ENCODE data around the gene RPS6KA2. TPM values are rescaled to one million over a fixed set of nuclear protein-coding genes. Genes with fewer than 3 reads are reported as not detected.

Gene RPS6KA2
- total RNA-seq, 4 donors from 2014 or later, result 43.9 to 161 (median 82.7) TPM

DNA sequence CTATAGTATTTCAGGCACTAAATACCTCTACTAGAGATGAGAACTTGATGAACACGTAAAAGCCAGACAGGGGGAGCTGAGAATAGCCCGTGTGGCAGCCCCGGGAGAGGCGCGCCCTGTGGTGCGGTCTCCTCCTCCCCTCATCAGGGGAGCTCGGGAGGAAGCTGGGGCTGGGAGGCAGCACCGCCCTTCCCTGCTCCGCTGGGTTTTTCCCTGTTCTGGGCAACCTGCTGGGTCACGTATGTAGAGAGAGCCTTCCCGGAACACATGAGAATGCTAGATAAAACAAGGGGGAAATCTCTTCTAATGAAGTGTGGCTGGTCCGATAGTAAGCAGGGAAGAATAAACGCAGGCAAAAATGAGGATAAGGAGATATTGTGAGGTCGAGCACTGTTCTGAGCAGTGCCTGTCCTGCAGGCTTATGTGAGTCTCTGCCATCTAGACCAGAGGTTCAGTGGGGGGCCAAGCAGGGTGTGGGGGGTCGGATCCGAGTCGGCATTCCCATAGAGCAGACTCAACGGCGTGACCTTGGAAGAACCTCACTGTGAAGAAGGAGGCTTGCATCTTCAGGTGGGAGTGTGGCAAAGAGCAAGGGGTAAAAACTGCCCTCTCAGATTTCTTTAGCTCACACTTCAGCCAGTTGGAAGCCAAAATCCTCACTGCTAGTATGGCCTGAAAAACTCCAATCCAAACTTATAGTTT, 13.4 kb upstream of the RPS6KA2 start:
- TF ChIP-seq, protein P1, sequence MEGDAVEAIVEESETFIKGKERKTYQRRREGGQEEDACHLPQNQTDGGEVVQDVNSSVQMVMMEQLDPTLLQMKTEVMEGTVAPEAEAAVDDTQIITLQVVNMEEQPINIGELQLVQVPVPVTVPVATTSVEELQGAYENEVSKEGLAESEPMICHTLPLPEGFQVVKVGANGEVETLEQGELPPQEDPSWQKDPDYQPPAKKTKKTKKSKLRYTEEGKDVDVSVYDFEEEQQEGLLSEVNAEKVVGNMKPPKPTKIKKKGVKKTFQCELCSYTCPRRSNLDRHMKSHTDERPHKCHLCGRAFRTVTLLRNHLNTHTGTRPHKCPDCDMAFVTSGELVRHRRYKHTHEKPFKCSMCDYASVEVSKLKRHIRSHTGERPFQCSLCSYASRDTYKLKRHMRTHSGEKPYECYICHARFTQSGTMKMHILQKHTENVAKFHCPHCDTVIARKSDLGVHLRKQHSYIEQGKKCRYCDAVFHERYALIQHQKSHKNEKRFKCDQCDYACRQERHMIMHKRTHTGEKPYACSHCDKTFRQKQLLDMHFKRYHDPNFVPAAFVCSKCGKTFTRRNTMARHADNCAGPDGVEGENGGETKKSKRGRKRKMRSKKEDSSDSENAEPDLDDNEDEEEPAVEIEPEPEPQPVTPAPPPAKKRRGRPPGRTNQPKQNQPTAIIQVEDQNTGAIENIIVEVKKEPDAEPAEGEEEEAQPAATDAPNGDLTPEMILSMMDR (IDR thresholded peaks at IDR 0.05; ENCODE audit: low read depth), result no peak

DNA sequence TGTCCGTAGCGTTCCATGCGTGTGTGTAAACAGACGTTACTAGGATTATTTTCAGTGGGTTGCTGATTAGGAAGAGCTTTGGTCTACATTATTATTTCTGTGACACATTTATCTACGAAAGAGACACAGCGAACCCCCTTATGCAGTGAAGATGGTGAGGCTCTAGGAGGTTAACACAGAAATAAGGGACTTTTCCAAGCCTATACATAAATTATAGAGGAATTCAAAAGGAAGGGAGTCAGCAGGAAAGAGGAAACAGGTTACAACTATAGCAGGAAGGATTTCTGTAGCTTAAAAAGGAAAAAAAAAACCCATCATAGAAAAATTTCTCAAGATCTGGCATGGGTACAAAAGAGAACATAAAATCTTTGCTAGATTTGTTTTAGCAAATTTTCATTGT, 12.9 kb upstream of the RPS6KA2 start:
- TF ChIP-seq, protein P1 (IDR thresholded peaks at IDR 0.05; ENCODE audit: low read depth), result no peak

DNA sequence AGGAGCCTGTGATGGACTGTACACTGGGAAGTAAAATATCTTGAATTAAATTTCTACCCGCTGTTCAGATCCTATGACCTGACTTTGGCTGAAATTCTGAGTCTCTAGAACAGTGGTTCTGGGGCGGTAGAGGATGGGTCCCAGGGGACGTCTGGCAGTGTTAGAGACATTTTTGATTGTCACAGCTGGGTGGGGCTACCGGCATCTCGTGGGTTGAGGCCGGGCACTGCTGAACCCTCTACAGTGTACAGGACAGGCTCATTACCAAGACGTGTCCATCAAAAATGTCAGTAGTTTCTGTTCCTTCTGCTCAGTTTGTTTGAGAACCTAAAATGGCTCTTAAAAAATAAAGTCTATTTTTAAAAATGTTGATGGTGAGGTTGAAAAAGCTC, 11.5 kb upstream of the RPS6KA2 start:
- TF ChIP-seq, protein P1 (IDR thresholded peaks at IDR 0.05; ENCODE audit: low read depth), result no peak

DNA sequence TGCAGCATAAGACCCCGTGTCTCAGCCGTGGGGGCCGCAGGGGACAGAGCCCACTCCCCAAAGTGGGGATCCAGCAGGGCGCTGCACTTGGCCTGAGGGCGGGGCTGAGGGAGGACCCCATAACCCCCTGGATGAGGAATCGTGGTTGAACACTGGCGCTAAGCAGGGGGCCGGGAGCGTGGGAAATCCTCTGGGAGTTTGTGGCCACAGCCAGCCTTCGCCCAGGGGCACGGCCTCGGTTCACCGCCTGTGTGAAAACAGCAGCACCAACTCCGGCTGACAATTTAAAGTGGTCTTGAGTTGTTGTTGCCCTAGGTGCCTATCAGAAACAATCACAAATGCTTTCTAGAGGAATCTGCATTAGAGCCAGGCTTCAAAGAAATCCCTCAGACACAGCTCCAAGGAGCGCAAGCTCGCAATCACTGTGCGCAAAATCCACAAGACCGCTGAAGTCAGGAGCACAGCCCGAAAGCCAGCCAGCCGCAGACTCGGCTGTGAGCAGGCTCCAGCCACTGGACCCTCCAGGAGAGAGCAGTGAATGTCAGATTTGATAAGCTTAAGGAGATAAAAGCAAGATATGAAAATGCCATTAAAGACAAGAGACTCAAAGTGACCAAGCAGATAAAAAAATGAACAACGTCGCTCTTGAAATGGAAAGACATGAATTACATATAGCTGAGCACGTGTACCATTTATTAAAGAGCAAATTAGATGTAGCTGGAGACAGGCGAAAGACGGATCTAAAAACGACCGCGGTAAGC, 10.9 kb upstream of the RPS6KA2 start:
- TF ChIP-seq, protein P1 (IDR thresholded peaks at IDR 0.05; ENCODE audit: low read depth), result no peak

DNA sequence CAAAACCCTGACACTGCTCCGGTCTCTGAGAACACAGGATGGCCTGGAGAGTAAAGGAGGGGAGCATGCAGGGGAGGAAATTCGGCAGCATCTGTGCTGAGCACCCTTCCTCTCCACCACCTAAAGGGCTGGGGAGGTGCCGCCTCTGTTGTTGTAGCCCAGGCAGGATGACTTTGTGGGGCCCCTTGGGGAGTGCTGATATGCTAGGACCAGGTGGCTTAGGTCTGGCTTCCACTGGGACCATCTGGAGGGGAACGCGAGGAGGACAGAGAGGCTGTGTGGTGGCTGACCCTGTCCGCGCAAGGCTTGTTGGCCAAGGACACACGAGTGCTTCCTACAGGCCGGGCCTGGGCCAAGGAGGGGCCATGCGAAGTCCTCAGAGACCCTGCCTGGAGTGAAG, 9.9 kb upstream of the RPS6KA2 start:
- TF ChIP-seq, protein P1 (IDR thresholded peaks at IDR 0.05; ENCODE audit: low read depth), result no peak

DNA sequence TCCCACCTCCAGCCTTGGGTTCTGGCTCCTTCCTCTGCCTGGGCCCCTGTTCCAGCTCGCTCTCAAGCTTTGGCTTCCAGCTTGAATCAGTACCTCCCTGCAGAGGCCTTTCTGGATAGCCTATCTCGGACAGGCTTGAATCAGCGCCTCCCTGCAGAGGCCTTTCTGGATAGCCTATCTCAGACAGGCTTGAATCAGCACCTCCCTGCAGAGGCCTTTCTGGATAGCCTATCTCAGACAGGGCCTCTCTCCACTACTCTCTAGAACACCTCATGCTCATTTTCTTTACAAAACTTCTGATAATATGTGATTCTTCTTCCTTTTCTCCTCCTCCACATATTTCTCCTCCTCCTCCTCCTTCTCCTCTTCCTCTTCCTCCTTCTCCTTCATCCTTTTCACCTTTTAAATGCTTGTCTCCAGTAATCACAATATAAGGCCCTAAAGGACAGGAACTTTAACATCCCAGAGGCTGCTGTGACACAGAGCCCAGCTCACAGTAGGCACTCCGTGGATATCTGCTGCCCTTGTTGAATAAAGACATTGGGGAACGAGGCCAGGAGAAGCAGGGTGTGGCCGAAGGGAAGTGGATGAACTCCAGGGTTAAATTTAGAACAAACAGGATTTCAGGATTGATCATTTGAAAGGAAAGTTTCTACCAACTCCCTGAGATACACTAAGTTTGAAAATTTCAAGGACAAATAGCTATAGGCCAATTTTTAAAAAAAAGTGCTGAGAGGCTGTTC, 9.3 kb upstream of the RPS6KA2 start:
- TF ChIP-seq, protein P1 (IDR thresholded peaks at IDR 0.05; ENCODE audit: low read depth), result no peak

Measured in subcutaneous adipose tissue (tissue), 4 donors.